BE2C (cell line): ENCODE results near the gene ZNF12.

Experiments used
- DNase-seq: peaks from one replicate; pipeline ENCODE4 v3.0.0-alpha.2; 2020
- H3K27me3 ChIP-seq: fragments of 250-450 bp; sonication (Bioruptor Pico); 2 replicates; pipeline ENCODE4 v1.5.1; 2020; ENCODE audit warnings: mild to moderate bottlenecking
- H3K36me3 ChIP-seq: fragments of 250-450 bp; sonication (Bioruptor Pico); 2 replicates; pipeline ENCODE4 v1.5.1; 2020; ENCODE audit warnings: mild to moderate bottlenecking
- H3K4me1 ChIP-seq: fragments of 250-450 bp; sonication (Bioruptor Pico); 2 replicates; pipeline ENCODE4 v1.5.1; 2020
- H3K4me3 ChIP-seq: 2 replicates; pipeline ENCODE4 v1.5.1; 2011; ENCODE audit warnings: low read depth, low read length
- H3K9me3 ChIP-seq: fragments of 250-450 bp; sonication (Bioruptor Pico); 2 replicates; pipeline ENCODE4 v1.5.1; 2020
- CTCF ChIP-seq: IDR thresholded peaks from 2 replicates; pipeline ENCODE4 v1.5.1; 2012; ENCODE audit warnings: mild to moderate bottlenecking, low read depth, low read length

The ZNF12 gene

GRCh38 chr7:6647080-6647479 is 59.7 kb downstream of the ZNF12 start:
- no peak for TF ChIP-seq CTCF
- Histone ChIP-seq H3K4me3 (no peak overlapping the region), H3K27me3 (no peaks in the 10 kb centered on the region), H3K36me3 (peaks cover 90% of the 10 kb centered on the region), H3K4me1 (no peaks in the 10 kb centered on the region), H3K9me3 (no peaks in the 10 kb centered on the region)
- no peak for DNase-seq

GRCh38 chr7:6646465-6646864 is 60.3 kb downstream of the ZNF12 start:
- Histone ChIP-seq H3K36me3 (peaks cover 89% of the 10 kb centered on the region), H3K4me3 (no peak overlapping the region), H3K4me1 (no peaks in the 10 kb centered on the region), H3K9me3 (no peaks in the 10 kb centered on the region), H3K27me3 (no peaks in the 10 kb centered on the region)
- DNase-seq: no peak
- no peak for TF ChIP-seq CTCF

- DNase-seq: no peak
- Histone ChIP-seq H3K4me1 (no peaks in the 10 kb centered on the region), H3K36me3 (peaks cover 91% of the 10 kb centered on the region), H3K9me3 (no peaks in the 10 kb centered on the region; the same call in 1 of the 2 replicates), H3K4me3 (no peak overlapping the region), H3K27me3 (no peaks in the 10 kb centered on the region)
- no peak for TF ChIP-seq CTCF
These were observed 62.0 kb downstream of the ZNF12 start for GRCh38 chr7:6644728-6645127.

GRCh38 chr7:6643915-6644625 is 62.7 kb downstream of the ZNF12 start:
- Histone ChIP-seq H3K36me3 (peaks cover 91% of the 10 kb centered on the region), H3K27me3 (no peaks in the 10 kb centered on the region)
- TF ChIP-seq CTCF: no peak

GRCh38 chr7:6642861-6643640 is 63.7 kb downstream of the ZNF12 start:
- no peak for DNase-seq
- H3K27me3 ChIP-seq: no peaks in the 10 kb centered on the region
- TF ChIP-seq CTCF: no peak
- no peak overlapping the region for H3K4me3 ChIP-seq
- no peaks in the 10 kb centered on the region for H3K4me1 ChIP-seq
- peaks cover 84% of the 10 kb centered on the region for H3K36me3 ChIP-seq
- no peaks in the 10 kb centered on the region; the same call in 1 of the 2 replicates for H3K9me3 ChIP-seq

More at GRCh38 chr7:6643915-6644625, 62.7 kb downstream of the ZNF12 start:
- no peaks in the 10 kb centered on the region for H3K4me1 ChIP-seq
- DNase-seq: no peak
- H3K9me3 ChIP-seq: no peaks in the 10 kb centered on the region; the same call in 1 of the 2 replicates
- H3K4me3 ChIP-seq: no peak overlapping the region
